NCI-H2029 treated with DMSO at 0.1 percent for 48 hours (cell line): ENCODE measurements around the gene RASSF6.
"Not testable (repeated sequence)": the region's sequence is repeated elsewhere in the genome, so short reads cannot be mapped to it uniquely, and the experiment has no call there.

Experiments used
- DNase-seq: peaks from one replicate; lab custom pipeline; 2025; lab: John Stamatoyannopoulos, UW

Gene RASSF6

DNA sequence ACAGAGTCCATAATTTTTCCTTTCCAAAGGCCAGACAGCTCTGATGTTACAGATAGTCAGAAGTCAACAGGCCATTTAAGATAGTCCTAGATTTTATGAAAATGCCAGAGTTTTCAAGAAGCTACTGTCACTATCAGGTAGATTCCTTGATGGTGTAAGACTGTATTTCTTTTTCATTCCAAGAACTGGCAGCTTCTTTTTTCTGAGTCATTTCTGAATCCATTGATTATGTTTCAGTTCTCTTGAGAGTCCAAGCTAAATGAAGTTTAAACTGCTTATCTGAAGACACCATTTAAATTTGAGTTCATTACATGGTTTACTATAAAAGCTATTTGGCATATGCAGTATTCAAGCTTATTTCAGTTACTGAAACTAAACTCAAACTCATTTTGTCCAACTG is 44.6 kb downstream of the RASSF6 start:
- DNase-seq, result no peak

DNA sequence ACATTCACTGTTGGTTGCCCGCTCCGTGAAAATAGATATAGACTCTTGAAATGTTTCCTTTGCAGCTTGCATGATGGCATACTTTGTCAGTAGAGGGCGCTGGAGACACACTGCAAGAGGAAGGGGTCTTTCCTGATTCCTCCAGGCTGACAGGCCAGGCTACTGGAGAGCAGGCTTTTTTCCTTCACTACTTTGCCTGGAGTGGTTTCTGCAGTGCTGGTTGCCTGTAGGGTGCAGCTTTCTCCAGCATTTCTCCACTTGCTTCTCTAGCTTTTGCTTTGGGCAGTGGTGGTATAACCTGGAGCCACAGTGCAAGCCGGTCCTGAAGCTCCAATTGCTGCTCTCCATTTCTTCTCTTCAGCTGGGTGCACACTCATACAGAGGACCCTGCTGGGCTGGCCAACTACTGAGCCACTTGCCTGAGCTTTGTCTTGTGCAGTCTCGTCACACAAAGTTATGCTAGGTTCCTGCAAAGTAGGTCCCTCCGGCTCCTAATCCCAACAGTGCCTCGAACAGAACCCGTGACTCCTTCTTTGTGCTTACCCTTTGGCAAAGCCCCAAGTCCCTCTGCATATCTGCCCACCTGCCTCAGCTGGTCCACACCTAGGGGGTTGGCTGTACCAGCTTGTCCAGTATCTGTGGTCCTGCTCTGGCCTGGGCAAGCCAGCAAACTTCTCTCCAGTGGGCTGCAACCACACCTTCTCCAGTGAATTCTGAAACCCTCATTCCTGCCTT is 46.3 kb downstream of the RASSF6 start:
- DNase-seq, result peak; percentile 76

DNA sequence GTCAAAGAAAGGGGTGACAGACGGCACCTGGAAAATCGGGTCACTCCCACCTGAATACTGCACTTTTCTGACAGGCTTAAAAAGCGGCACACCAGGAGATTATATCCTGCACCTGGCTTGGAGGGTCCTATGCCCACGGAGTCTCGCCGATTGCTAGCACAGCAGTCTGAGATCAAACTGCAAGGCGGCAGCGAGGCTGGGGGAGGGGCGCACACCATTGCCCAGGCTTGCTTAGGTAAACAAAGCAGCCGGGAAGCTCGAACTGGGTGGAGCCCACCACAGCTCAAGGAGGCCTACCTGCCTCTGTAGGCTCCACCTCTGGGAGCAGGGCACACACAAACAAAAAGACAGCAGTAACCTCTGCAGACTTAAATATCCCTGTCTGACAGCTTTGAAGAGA is 69.4 kb downstream of the RASSF6 start:
- DNase-seq, result not testable (repeated sequence)

DNA sequence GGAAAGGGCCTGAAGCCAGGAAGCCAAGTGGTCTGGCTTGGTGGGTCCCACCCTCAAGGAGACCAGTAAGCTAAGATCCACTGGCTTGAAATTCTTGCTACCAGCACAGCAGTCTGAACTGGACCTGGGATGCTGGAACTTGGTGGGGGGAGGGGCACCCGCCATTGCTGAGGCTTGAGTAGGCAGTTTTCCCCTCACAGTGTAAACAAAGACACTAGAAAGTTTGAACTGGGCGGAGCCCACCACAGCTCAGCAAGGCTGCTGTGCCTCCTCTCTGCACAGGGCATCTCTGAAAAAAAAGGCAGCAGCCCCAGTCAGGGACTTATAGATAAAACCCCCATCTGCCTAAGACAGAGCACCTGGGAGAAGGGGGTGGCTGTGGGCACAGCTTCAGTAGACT is 75.6 kb downstream of the RASSF6 start:
- no peak for DNase-seq

- DNase-seq, result no peak
Measured at GRCh38 chr4:73541251-73541650, 79.0 kb downstream of the RASSF6 start.

- DNase-seq, result no peak
Measured at GRCh38 chr4:73540826-73541225, 79.4 kb downstream of the RASSF6 start.

DNA sequence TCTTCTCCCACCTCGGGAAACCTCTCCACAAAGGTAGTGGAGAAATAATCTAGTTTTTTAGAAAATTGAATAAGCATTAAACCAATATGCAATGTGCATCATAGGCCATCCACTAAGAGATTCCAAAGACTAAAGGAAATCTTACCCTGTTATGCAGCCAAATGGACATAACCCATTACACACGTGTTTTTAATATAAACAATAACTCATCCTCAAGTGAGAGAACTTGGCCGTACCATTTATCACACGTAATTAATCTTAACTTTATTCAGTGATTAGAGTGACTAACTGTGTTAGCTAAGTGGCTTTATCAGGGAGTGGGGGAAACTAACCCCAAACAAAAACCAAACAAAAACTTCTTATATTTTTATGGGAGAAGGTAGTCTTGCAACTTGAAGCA is 80.8 kb downstream of the RASSF6 start:
- no peak for DNase-seq

DNA sequence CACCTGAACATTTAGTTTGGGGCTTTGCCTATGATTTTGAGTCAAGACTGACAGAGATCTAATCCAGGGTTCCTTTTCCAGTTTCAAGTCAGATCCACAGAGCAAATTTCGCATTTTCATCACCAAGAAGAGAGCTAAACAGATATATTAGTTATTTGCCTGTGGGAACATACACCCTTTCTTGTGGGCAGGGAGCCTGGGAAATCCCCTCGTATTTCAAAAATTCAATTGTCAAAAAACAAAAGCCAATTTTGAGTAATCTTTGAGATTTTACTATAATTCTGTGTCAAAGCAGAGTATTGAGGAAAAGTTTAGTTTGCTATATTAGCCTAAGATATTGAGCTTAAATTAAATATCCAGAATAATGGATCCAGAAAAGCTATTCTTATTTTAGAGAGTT is 82.1 kb downstream of the RASSF6 start:
- no peak for DNase-seq

DNA sequence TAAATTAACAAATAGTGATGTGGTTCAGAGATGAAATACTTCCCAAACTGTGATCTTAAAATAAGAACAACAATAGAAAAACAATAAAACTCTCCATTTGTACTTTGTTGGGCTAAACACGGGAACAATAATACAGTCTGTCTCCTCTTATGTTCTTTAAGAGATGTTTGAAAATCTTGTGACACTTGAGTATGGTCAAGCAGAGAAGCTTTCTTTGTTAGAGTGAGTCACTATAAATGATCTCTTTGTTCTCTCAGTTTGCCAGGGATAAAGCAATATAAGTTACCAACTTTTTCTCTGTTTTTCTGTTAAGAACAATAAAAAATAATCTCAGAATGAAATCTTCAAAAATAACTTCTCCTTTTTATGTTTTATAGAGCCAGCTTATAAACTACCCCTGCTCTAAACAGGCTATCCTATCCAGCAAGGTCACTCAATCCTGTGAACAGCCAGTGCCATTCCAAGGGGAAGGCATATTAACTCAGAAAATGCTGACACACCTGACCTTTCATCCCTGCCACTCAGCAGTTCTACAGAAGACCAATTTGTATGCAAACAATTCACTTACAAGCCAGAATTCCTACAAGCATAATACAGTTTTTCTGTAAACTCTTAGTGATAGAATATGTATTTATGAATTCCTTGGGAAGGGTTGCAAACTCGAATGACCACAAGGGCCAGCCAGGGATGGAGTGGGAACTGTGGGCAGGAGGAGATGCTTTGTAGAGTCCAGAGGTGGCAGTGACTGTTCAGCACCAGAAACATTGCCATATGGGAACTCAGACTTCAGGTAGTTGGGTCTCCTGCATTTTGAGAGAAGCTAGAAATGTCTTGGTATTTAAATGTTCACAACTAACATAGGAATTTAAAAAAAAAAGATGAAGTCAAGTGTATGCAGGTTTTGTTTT is 86.5 kb downstream of the RASSF6 start:
- DNase-seq, result no peak

DNA sequence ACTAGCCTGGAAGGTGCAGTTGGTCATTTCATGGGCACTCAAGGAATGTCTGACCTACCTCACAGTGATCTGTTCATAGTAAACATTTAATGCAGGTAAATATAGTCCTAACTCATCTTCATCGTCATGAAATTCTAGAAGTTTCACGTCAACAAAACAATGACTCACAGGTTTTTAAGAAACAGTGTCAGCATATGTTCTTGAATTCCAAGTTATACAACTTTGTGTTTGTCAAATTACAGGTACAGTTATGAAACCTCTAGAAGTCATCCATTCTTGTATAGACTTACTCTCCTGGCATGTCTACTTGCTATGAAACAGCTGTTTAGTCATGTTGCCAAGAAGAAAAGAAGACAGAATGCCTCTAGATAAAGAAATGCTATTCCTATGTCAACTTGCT is 92.1 kb downstream of the RASSF6 start:
- DNase-seq, result no peak

DNA sequence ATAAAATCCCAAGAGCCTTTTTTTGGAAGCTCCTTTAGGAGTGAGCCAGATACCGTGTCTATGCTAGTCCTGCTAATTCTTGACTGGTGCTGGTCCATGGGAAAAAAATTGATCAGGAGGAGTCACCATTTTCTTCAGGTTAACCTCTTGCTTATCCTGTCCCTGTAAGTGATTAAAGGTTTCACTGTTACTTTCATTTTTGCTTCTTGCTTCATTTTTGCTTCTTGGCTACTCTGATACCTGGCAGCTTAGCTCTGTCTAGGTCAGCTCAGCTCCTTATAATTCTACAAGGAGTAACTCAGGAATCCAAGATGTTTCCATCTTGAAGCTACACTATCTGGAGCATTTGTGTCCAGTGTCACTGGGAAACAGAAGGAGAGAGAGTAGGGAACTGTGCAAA is 93.0 kb downstream of the RASSF6 start:
- DNase-seq, result no peak

DNA sequence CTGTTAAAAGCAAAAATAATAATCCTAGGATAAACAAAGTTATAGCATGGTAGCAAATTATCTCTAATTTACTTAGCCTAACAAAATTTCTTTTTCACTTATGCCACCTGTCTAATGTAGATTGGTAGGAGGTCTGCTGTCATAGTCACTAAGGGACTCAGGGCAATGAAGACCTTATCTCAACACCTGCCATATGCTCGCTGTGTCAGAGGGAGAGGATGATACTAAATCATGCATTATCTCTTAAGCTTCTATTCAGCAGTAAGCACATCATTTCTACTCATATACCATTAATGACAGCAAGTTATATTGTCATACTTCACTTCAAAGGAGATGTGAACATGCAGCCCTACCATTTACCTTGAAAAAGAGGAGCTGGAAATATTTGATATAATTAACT is 94.6 kb downstream of the RASSF6 start:
- DNase-seq, result no peak

- no peak for DNase-seq
Measured at GRCh38 chr4:73523126-73523525, 97.1 kb downstream of the RASSF6 start.
